MCF 10A (cell line): Measurements from ENCODE around the gene CTNND1. TPM values are rescaled to one million over a fixed set of nuclear protein-coding genes. Genes with fewer than 3 reads are reported as not detected.

Experiments used
- BruUV-seq: library from RNA; stranded (reverse); fragments of 400-500 nt; replicated peaks from 2 replicates; lab custom pipeline; 2021; lab: Mats Ljungman, UMichigan
- CTCF ChIA-PET: fragments of 300-600 bp; sonication (Branson Sonifier 250); formaldehyde crosslinking; extraction: SDS; loops from one replicate; lab custom pipeline; 2021; ENCODE audit warnings: antibody characterized with exemption, inconsistent platforms; lab: Yijun Ruan, JAX
- POLR2A ChIA-PET: fragments of 300-600, 350-650 bp; sonication (Branson Sonifier 250); formaldehyde crosslinking; extraction: SDS; loops from one replicate; lab custom pipeline; 2020; ENCODE audit warnings: antibody characterized with exemption, inconsistent platforms; lab: Yijun Ruan, JAX
- DNase-seq: peaks from one replicate; pipeline ENCODE4 v3.0.0-alpha.2; 2018; ENCODE audit not compliant: unreplicated experiment
- H3K27ac Mint-ChIP-seq: one replicate; pipeline ENCODE4 v1.8.0; 2022; ENCODE audit warnings: mild to moderate bottlenecking, low read depth, mixed read lengths; ENCODE audit not compliant: unreplicated experiment
- H3K27me3 Mint-ChIP-seq: one replicate; pipeline ENCODE4 v1.8.0; 2022; ENCODE audit warnings: mixed read lengths; ENCODE audit not compliant: insufficient read depth, unreplicated experiment
- H3K36me3 Mint-ChIP-seq: one replicate; pipeline ENCODE4 v1.8.0; 2022; ENCODE audit warnings: mild to moderate bottlenecking, moderate library complexity, mixed read lengths; ENCODE audit not compliant: insufficient read depth, unreplicated experiment
- H3K4me1 Mint-ChIP-seq: one replicate; pipeline ENCODE4 v1.8.0; 2022; ENCODE audit warnings: mixed read lengths; ENCODE audit not compliant: insufficient read depth, unreplicated experiment
- H3K4me3 Mint-ChIP-seq: one replicate; pipeline ENCODE4 v1.8.0; 2022; ENCODE audit warnings: mild to moderate bottlenecking, moderate library complexity, mixed read lengths; ENCODE audit not compliant: unreplicated experiment
- H3K9me3 Mint-ChIP-seq: one replicate; pipeline ENCODE4 v1.8.0; 2022; ENCODE audit warnings: mixed read lengths; ENCODE audit not compliant: unreplicated experiment
- CTCF ChIP-seq: fragments of 200-600 bp; IDR thresholded peaks from one replicate; pipeline ENCODE4 v1.8.0; 2022; ENCODE audit warnings: antibody characterized with exemption, mild to moderate bottlenecking; ENCODE audit not compliant: unreplicated experiment
- intact Hi-C: fragments of 100-400 bp; cut with micrococcal nuclease; formaldehyde crosslinking; loops from 2 replicates; pipeline ENCODE4 v1.14.1; 2022
- total RNA-seq: library from RNA; stranded (reverse); gene quantifications from 2 replicates; pipeline ENCODE4 v1.2.3, GENCODE V29; 2022

The CTNND1 gene
- total RNA-seq, 1 experiment from 2014 or later, result 114 TPM

GRCh38 chr11:57812634-57813033 lies 51.0 kb downstream of the CTNND1 start:
- ChIA-PET POLR2A (interaction anchor here (0.7 to 1.3 kb wide), 2 partner anchors 10 to 103 kb away, joined by 3 to 4 read pairs; no protein-coding TSS in a partner anchor), CTCF (interaction anchor here (0.6 to 3.4 kb wide), 4 partner anchors 12 to 697 kb away, joined by 3 to 15 read pairs (median 4); partner anchors contain the start of gene SERPING1)
- Mint-ChIP-seq H3K27ac (no peak overlapping the region), H3K27me3 (no peaks in the 10 kb centered on the region), H3K4me3 (no peak overlapping the region), H3K36me3 (peaks cover 94% of the 10 kb centered on the region), H3K9me3 (no peaks in the 10 kb centered on the region), H3K4me1 (no peaks in the 10 kb centered on the region)
- no peak for DNase-seq
- TF ChIP-seq CTCF, result no peak
- no TSS peak for BruUV-seq
- intact Hi-C loops, result no loop called here

- no TSS peak for BruUV-seq
- Mint-ChIP-seq H3K36me3 (peaks cover 96% of the 10 kb centered on the region), H3K27ac (no peak overlapping the region), H3K27me3 (no peaks in the 10 kb centered on the region), H3K9me3 (no peaks in the 10 kb centered on the region), H3K4me1 (no peaks in the 10 kb centered on the region), H3K4me3 (no peak overlapping the region)
- ChIA-PET POLR2A (no interaction called here), CTCF (interaction anchor here (0.6 to 2.1 kb wide), 5 partner anchors 12 to 693 kb away, joined by 3 to 13 read pairs (median 4); partner anchors contain the start of gene BTBD18)
- no peak for DNase-seq
- intact Hi-C loops, result loop anchor here (5.0 kb wide), 1 partner anchor 697 kb away; no protein-coding TSS in a partner anchor
- no peak for TF ChIP-seq CTCF
Observed at GRCh38 chr11:57815476-57815875, 53.9 kb downstream of the CTNND1 start.

- Mint-ChIP-seq H3K4me1 (no peaks in the 10 kb centered on the region), H3K27ac (no peak overlapping the region), H3K4me3 (no peak overlapping the region), H3K36me3 (peaks cover 96% of the 10 kb centered on the region), H3K9me3 (no peaks in the 10 kb centered on the region), H3K27me3 (no peaks in the 10 kb centered on the region)
- intact Hi-C loops, result loop anchor here (2.0 to 5.0 kb wide), 2 partner anchors 471 to 696 kb away; no protein-coding TSS in a partner anchor
- ChIA-PET CTCF (interaction anchor here (0.6 to 2.1 kb wide), 2 partner anchors 65 to 693 kb away, joined by 3 to 4 read pairs; partner anchors contain the start of gene BTBD18), POLR2A (no interaction called here)
- TF ChIP-seq CTCF, result no peak
- no peak for DNase-seq
- no TSS peak for BruUV-seq
Observed at GRCh38 chr11:57815877-57816276, 54.3 kb downstream of the CTNND1 start.

- no peak overlapping the region for H3K4me3 Mint-ChIP-seq
- no peak for DNase-seq
- H3K27me3 Mint-ChIP-seq, result no peaks in the 10 kb centered on the region
Observed at GRCh38 chr11:57818812-57819211, 57.2 kb downstream of the CTNND1 start.

More at GRCh38 chr11:57818812-57819211, 57.2 kb downstream of the CTNND1 start:
- H3K36me3 Mint-ChIP-seq, result peaks cover 75% of the 10 kb centered on the region
- intact Hi-C loops, result loop anchor here (5.0 kb wide), 1 partner anchor 693 kb away; no protein-coding TSS in a partner anchor
- no peaks in the 10 kb centered on the region for H3K9me3 Mint-ChIP-seq
- ChIA-PET POLR2A (interaction anchor here (0.5 to 1.0 kb wide), 4 partner anchors 25 to 217 kb away, joined by 3 to 7 read pairs (median 4); partner anchors contain the start of gene CTNND1), CTCF (interaction anchor here (0.6 to 1.9 kb wide), 3 partner anchors 95 to 505 kb away, joined by 3 to 11 read pairs (median 5); no protein-coding TSS in a partner anchor)
- no peak for TF ChIP-seq CTCF
- BruUV-seq, result no TSS peak
- no peaks in the 10 kb centered on the region for H3K4me1 Mint-ChIP-seq
- no peak overlapping the region for H3K27ac Mint-ChIP-seq
